Vagina (tissue), 2 donors: ENCODE results near the gene TMPRSS2.

Experiments
- POLR2A ChIP-seq, 2 donors: fragments of 450-650 bp; IDR thresholded peaks; one replicate each; pipeline ENCODE4 v1.6.1; 2017; ENCODE audit warnings: antibody characterized with exemption in 2 of 2, mild to moderate bottlenecking in 2 of 2, moderate library complexity in 2 of 2
- POLR2AphosphoS5 ChIP-seq, 2 donors: sonication (generic); formaldehyde crosslinking; IDR thresholded peaks; one replicate each; pipeline ENCODE4 v1.9.0; 2017; ENCODE audit warnings: antibody characterized with exemption in 2 of 2, mild to moderate bottlenecking in 2 of 2, low read depth in 1 of 2; ENCODE audit not compliant: insufficient read depth in 1 of 2
- TF ChIP-seq, protein P1 (sequence below), 3 experiments: fragments of 450-650 bp in 2 of 3; fragments of 200-600 bp in 1 of 3; sonication (generic) in 1 of 3; IDR thresholded peaks; one replicate each; pipeline ENCODE4 v1.5.1; 2017 to 2019; ENCODE audit warnings: antibody characterized with exemption in 3 of 3, mild to moderate bottlenecking in 2 of 3, moderate library complexity in 2 of 3

GRCh38 chr21:41526478-41527087, 18.6 kb upstream of the TMPRSS2 start:
- TF ChIP-seq, protein P1, sequence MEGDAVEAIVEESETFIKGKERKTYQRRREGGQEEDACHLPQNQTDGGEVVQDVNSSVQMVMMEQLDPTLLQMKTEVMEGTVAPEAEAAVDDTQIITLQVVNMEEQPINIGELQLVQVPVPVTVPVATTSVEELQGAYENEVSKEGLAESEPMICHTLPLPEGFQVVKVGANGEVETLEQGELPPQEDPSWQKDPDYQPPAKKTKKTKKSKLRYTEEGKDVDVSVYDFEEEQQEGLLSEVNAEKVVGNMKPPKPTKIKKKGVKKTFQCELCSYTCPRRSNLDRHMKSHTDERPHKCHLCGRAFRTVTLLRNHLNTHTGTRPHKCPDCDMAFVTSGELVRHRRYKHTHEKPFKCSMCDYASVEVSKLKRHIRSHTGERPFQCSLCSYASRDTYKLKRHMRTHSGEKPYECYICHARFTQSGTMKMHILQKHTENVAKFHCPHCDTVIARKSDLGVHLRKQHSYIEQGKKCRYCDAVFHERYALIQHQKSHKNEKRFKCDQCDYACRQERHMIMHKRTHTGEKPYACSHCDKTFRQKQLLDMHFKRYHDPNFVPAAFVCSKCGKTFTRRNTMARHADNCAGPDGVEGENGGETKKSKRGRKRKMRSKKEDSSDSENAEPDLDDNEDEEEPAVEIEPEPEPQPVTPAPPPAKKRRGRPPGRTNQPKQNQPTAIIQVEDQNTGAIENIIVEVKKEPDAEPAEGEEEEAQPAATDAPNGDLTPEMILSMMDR (IDR thresholded peaks at IDR 0.05): no peak
- TF ChIP-seq POLR2A (IDR thresholded peaks at IDR 0.05) (no peak), POLR2AphosphoS5 (IDR thresholded peaks at IDR 0.05; ENCODE audit: insufficient read depth in 1 of 2, low read depth in 1 of 2) (no peak)
